GM19463 (cell line): ENCODE measurements around the gene BLNK.

Experiments
- ATAC-seq: cut with Tn5 transposase; IDR thresholded peaks from one replicate; pipeline ENCODE4 v1.9.1; 2021; ENCODE audit warnings: mild to moderate bottlenecking, moderate library complexity; ENCODE audit not compliant: unreplicated experiment

The BLNK gene

DNA sequence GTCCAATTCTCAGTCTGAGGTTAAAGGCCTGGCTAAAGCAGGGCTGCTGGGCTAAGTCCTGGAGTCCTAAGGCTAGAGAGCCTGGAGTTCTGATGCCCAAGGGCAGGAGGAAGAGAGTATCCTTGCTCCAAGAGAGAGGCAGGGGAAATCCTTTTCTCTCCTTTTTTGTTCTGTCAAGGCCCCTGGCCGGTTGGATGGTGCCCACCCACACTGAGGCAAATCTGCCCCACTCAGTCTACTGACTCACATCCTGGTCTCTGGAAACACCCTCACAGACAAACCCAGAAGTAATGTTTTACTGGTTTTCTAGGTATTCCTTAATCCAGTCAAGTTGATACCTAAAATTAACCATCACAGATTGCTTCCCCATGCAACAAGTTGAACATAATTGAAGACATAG lies 118.3 kb downstream of the BLNK start:
- no peak for ATAC-seq

DNA sequence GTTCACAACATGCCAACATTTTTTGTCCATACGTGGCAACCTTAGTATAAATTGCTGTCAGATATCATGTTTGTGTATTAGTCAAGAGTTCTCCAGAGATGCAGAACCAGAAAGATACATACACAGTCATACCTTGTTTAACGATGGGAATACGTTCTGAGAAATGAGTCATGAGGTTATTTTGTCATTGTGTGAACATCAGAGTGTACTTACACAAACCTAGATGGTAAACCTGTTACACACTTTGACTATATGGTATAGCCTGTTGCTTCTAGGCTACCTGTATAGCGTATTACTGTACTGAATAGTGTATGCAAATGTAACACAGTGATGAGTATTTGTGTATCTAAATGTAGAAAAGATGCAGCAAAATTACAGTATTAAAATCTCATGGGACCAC lies 118.9 kb downstream of the BLNK start:
- no peak for ATAC-seq
